HG02798 (cell line): Measurements from ENCODE around the gene GREB1.

Experiments
- ATAC-seq: cut with Tn5 transposase; IDR thresholded peaks from one replicate; pipeline ENCODE4 v1.9.1; 2021; ENCODE audit warnings: mild to moderate bottlenecking; ENCODE audit not compliant: unreplicated experiment, poor library complexity

GREB1 gene

DNA sequence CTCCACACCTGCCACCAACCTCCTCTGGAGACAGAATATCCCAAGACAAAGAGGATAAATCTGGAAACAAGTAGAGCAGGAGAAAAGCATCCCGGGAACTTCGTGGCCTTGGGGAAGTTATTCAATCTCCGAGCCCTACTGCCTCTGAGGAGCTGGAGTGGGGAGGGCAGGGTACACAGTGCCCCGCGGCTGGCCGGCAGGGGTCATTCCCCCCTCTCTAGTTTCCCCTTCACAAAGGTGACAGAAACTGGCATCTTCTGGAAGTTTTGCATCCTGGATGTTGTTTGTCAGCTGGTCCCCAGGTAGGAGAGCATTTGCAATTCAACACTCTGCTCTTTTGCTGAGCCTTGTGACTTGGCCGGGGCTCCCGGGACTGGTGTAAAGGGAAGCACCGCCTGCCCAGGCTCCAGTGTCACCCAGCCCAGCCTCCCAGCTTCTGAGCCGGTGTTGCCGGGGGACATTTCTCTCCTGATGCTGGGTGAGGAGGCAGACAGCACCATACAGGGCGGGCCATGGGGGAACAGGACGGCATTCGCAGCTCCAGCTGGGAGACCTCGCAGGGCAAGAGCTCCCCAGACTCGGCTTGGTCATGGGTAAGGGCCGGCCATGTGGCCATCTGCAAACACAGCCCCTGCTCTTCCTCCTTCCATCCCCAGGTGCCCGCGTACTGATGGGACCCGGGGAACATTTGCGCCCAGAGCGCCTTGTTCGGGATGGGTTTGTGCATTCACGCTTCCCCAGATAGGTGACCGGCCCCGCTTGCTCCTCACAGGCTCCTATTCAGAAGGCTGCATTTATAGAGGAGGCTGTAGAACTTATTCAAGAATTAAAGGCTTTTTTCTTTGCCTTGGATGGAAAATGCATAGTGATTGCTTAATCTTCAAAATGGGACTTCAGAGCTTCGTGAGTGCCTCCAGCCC is 143.6 kb downstream of the GREB1 start:
- ATAC-seq: no peak

DNA sequence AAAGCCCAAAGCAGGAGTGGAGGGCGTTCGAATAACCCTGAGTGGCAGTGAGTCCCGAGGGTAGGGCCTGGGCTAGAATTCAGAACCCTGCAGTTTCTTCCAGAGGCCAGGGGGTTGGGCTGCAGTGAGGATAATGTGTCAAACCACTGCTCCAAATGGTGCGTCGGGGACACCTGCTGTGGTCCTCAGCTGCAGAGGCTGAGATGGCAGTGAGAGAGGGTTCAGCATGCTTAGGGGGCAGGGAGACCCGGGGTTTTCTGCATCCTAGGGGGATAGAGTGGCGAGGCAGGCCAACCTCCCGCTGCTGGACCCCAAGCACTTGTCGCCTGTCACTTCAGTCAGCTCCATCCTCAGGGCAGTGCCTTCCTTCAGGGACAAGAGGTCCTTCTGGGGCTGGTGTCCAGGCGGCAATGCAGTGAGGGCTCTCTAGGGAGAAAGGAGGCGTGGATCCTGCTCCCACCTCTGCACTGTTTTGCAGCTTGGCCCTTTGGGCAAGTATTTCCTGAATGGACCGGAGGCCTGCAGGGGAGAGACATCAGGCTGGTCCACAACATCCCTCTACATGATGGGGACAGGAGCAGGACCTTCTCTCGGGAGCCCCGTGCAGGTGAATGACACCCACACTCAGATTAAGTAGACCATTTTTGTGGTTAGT is 144.6 kb downstream of the GREB1 start:
- no peak for ATAC-seq

DNA sequence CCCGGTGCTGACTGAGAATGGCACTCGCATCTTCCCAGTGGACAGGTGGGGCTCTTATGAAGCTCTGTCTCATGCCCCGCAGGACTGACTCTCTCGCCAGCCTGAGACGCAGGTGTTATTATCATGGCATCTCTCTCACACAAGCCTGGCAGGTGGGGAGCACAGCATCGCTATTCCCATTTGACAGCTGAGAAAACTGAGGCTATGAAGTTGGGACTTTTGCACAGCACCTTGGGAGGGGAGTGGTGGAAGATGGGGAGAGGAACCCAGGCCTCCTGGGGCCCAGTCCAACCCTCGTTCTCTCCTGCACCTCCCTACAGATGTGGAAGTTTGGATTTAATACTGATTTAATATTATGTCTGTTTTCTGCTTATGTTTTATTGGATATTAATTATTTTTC is 145.2 kb downstream of the GREB1 start:
- ATAC-seq: no peak

DNA sequence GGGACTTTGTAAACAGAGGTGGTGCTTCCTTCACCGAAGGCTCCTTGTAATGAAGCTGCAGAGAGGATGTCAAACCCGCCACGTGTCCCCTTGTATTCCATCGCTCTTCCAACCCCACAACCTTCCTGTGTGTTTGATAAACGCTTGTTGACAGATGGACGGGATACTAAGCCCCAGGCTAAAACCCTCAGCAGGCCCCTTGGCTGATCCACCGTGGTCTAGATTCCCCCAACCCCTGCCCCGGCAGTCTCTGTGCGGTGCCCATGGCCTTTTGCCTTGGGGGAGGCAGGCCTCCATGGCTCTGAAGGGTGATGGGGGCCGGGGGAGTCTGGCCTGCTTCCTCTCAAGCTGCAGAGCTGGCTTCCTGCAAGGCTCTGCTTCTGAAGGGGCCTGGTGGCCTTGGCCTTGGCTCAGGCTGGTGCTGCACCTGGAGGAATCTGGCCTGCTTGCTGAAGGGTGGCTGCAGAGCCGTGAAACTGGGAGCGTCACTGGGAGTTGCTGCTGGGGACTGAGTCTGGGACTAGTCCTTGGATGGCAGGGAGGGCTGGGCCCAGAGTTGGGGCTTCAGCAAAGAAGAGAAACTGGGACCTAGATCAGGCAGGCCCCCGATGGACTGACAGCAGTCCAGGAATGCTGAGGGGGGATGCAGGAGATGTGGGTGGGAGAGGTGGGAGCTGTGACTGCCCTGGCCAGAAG is 145.8 kb downstream of the GREB1 start:
- no peak for ATAC-seq

DNA sequence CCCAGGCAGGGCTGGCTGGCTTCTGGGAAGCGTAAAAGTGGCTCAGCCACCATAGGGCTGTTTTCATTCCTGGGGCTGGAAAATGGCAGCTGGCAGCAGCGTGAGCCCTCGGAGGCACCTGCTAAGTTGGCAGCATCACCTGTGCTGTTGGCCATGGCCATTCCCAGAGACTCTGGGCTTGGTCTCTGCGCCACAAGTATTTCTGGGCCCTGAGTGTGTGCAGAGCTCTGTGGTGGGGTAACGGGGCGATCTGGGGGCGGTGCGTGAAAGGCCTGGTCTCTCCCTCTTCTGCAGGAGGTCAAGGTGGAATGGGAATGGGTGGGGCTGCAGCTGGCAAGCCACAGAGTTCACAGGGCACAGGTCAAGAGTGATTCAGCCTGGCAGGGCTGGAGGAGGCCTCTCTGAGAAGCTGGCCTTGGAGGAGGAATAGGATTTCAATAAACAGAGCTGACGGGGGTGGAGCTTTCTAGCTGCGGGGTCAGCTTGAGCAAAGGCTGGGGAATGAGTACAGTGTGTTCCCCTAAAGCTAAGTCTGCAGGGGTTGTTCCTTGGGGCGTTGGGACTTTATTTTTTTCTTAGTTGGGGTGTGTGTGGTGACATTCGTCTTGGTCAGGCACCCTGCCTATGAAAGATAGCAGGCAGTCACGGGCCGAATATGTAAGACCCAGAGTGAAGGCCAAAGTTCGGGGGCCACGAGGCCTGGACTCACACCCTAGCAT is 146.5 kb downstream of the GREB1 start:
- ATAC-seq: no peak

DNA sequence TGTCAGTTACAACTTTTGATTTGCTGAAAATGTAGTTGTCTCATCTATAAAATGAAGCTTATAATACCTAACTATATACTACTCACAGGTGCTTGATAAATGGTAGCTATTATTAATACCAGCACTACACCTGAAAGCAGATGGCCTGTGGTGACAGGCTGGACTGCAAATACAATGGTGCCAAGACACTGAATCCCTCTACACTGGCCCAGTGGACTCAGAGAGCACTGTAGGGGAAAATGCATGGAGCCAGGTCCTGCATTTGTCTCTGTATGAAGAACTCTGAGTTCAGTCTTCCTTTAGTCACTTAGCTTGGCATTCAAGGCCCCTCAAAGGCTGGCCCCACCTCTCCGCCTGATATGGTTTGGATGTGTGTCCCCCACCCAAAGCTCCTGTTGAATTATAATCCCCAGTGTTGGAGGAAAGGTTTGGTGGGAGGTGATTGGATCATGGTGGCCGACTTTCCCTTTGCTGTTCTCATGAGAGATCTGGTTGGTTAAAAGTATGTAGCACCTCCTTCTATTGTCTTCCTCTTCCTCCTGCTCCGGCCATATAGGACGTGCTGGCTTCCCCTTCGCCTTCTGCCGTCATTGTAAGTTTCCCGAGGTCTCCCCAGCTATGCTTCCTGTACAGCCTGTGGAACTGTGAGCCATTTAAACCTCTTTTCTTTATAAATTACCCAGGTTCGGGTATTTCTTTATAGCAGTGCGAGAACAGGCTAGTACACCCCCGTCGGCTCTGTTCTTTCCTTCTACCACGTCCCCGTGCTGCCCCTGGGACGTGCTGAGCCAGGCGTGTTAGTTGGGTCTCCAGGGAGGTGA is 147.3 kb downstream of the GREB1 start:
- no peak for ATAC-seq

DNA sequence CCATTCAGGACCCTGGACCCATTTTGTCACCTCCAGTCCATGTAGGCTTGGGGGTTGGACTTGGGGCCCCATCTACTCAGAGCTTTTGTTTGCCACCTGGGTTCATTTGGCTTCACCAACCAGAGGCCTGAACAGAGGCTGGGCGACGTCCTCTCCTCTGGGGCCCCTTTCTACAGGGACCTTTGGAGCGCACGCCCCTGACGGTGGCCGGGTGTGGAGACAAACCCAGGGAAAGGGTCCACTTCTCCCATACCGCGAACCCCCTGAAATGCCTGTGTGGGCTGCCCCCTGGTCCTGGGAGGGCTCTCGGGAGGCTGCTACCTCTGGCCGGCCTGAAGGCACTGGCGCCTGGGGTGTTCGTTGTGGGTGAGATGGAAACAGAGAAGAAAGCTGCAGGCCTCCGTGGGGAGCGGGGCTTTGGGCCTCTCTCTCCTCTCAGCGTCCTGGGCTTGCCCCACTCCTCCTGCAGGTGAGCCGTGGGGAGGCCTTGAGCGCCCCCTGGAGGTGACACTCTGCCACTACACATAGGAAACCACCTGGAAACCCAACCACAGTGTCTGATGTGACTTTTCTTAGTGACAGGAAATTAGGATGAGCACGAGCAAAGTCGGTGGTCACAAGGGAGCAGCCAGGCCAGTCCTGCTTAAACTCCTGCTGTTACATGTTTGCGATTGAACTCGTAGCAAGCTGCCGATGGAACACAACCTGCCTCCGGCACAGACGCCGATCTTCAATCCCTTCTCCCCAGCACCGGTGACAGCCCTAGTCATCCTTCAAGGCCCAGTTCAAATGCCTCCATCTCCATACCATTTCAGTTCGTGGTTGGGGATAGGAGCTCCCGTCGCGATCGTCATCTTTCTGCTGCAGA is 148.1 kb downstream of the GREB1 start:
- peak; percentile 44 for ATAC-seq

DNA sequence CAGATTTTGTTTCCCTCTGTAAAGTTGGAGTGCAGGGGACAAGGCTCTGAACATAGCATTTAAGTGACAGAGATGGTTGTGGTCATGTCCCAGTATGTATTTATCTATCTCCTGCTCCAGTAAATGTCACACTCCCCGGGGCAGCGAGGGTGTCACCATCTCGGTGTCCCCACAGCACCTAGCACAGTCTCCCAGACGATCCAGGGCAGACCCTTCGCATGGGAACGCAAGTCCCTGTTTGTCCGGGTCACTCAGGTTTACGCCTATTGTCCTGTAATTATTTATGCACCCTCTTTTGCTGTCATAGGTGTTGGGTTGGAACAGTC is 148.7 kb downstream of the GREB1 start:
- ATAC-seq: no peak

DNA sequence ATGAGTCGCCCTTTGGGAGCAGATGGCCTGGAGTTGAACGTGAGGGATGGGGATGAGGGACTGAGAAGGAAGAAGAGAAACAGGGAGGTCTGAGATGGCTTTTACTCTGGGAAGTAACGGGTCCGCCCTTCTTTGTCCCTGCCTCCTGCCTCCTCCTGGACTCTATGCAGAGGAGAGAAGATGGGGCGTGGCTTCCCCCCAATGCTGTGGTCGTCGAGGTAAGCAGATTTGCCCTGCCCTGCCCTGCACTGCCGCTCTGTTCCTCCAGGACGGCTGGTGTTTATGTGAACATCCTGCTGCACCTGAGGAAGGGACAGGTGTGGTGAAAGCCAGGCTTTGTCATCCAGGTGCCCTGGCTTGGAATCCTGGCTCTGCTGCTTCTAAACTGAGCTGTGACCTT is 149.6 kb downstream of the GREB1 start:
- no peak for ATAC-seq

DNA sequence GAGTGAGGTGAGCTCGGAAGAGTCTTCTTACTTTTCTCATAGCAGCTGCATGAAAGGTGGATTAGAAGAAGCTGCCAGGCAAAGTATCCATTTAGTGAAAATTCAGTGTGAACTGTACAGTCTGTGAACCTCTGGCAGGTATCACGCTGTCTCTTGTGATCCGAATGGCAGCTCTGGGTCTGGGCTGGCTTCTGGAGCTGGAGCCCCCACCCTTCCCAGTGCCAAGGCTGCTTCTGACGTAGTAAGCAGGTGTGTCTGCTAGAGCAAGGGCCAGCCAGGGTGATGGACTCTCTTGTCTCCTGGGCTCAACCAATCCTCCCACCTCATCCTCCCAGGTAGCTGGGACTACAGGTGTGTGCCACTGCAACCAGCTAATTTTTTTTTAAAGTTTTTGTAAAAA is 150.1 kb downstream of the GREB1 start:
- ATAC-seq: no peak

DNA sequence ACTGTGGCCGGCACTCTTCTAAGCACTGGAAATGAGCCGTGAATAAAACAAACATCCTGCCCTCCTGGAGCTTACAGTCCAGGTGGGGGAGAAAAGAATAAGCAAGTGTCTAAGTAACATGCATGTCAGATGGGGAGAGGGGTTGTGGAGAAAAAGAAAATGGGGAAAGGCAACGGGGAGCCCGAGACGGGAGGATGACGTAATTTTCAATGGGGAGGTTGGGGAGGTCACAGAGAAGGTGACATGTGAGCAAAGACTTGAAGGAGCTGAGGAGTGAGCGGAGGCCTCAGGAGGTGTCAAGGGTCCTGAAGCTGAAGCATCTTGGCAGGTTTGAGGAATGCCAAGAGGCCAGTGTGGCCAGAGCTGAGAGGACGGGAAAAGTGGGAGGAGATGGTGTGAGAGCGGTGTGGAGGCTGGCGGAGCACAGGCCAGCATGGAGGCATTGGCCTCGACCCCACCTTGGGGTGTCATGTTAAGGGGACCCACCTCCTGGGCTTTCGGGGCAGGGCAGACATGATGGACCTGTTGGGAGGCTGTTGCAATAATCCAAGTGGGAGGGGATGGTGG is 151.1 kb downstream of the GREB1 start:
- ATAC-seq: no peak

DNA sequence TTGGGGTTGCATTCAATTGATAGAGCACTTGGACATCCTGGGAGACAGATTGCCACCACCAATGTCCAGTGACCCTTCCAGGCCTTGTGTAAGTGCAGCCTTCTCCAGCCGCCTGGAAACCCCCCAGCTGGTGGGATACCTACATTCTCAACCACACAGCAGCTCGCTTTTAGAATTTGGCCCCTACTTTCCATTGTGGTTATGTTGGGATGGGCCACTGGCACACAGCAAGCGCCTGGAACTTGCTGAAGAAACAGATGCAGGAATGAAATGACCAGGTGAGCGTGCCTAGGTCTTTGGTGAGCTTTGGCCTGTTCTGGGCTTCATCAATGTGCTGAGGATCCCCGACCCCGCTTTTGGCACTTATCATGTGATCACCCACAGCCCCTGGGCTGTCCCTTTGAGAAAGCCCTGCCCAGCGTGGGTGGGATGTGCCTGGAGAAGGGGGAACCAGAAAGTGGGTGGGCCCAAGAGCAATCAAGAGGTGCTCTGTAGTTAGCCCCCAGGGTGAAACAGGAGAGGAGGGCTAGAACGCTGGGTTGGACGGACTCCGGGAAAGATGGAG is 152.1 kb downstream of the GREB1 start:
- no peak for ATAC-seq

DNA sequence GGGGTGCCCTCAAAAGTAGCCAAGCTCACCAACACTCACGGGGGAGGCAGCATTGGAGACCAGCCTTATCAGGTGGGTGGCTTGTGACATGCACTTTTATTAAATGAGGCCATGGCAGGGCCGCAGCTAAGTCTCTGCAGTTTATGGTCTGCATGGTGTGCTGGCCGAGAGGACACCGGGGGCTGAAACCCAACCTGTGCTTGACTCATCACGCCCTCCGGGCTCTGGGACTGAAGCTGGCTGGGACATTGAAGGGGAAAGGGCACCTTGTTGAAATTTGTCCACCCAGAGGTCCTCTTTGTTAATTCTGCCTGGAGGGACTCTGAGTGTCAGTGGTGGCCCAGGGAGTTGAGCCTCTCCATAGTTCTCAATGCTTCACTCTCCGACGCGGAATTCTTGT is 153.9 kb downstream of the GREB1 start:
- ATAC-seq: no peak

DNA sequence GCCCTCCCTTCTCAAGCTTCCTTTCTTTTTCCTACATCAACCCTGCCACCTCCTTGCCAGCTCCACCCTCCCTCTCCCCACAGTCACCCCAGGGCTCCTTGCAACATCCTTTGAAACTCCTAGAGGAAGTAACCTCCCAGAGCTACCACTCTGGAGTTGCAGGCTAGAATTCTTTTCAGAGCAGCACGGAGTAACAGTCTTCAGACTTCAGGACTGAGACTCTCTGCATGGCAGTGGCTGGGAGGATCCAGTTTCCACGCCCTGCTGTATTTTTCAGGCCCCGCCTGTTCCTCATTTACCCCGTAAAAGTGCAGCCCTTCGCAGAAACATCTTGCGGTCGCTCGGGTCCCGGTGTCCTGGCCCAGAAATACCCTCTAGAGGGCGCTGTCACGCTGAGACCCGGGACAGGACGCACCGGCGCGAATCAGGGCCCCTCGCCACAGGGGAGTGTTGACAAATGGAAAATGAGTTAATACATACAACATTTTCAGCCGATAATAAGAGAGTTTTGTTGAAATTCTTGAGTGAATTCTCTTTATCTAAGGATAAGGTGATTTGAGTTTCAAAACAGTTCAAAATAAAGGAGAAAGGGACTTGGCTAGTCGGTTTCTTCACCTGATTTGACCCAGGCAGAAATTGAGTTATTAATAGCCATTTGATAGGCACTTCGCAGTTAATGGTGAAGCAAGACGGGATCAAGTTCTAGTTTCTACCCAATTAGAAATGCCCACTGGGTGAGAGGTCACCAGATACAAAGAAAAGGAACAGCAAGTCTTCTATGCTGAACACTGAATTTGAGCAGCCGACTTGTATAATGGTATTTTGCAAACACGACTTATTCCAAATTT is 154.6 kb downstream of the GREB1 start:
- ATAC-seq: peak; percentile 77

DNA sequence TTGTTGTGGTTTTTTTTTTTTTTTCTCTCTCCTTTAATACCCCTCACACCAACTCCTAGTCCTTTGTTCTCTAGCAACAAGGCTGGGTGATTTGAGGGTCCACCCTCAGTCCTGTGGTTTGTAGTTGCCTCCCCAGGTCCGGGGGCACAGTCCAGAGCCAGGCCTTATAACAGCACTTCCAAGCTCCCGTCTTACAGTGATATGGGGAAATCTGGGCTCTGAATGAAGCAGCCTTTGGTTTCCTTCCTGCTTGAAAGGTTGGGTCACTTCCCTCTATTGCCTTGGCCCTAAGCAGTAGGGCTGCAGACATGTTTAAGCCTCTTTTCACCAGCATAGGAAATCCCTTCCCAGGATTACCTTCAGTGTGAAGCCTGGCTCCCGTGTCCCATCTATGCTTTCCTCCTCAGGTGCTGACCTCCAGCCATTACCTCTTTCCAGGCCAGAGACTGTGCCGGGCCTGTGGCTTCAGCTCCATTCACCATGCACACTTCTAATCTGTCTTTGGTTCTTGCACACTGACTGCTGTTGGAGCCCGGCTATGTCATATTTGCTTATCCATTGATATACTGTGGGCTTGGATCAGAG is 157.3 kb downstream of the GREB1 start:
- no peak for ATAC-seq
